HT1080 (cell line): ENCODE measurements around the gene FBXO27. TPM values are rescaled to one million over a fixed set of nuclear protein-coding genes. Genes with fewer than 3 reads are reported as not detected.
"Not testable (repeated sequence)": the region's sequence is repeated elsewhere in the genome, so short reads cannot be mapped to it uniquely, and the experiment has no call there.

Source experiments
- DNase-seq: peaks from one replicate; pipeline ENCODE4 v3.0.0-alpha.2; 2015; ENCODE audit warnings: low read depth
- polyA plus RNA-seq, 2 experiments: library from polyadenylated mRNA; depleted of rRNA; stranded (reverse); fragments of >200 nt; gene quantifications; 2 replicates each; pipeline ENCODE4 v1.2.3, GENCODE V29; 2015
- total RNA-seq: library from RNA; depleted of rRNA; stranded (reverse); fragments of >200 nt; shearing (Covaris generic); gene quantifications from 2 replicates; pipeline ENCODE4 v1.2.3, GENCODE V29; 2014; rRNA removed

The FBXO27 gene, protein sequence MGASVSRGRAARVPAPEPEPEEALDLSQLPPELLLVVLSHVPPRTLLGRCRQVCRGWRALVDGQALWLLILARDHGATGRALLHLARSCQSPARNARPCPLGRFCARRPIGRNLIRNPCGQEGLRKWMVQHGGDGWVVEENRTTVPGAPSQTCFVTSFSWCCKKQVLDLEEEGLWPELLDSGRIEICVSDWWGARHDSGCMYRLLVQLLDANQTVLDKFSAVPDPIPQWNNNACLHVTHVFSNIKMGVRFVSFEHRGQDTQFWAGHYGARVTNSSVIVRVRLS
- not detected in 2 replicates for total RNA-seq
- polyA plus RNA-seq (2015; cell fraction: cytosol; rRNA removed) = not detected in 2 replicates
- polyA plus RNA-seq (2015; cell fraction: nucleus; rRNA removed) = 0.12 TPM in 1 of 2 replicates, not detected in the other

DNA sequence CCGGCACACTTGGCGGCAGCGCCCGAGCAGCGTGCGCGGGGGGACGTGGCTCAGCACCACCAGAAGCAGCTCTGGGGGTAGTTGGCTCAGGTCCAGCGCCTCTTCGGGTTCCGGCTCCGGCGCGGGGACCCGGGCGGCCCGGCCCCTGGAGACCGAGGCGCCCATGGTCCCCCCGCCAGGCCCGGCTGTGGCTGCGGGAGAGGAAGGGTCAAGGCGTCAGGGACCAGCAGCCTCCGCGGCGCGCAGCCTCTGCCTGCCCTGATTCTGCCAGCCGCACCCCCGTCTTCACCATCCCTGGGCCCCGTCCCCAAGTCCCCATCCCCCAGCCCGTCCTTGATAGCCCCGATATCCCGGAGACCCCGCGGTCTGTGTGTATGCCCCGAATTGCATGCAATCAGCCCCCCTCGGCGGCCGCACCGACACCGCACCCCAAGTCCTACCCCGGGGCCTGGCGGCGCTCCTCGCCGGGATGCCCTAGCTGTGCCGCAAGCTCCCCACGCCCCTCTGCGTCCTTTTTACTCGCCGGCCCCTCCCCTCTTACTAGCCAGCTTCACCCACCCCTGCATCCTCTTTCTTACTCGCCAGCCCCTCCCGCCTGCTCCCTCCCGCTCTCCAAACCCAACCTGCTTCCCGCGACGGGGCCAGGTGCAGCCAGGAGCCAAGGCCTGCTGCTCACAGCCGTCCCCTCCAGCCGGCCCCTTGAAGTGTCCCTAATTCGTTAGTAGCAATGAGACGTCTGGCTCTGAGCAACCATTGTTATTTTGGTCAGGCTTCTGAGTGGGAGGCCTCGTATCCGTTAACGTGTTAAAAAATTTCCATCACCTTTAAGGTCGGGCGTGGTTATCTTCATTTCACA, at the start of gene FBXO27:
Gene FBXO27 (minus strand): TSS at position 487 of the 856 bp plus-strand sequence. CDS start 322 bp downstream, at position 165.
- no peak for DNase-seq

- no peak for DNase-seq
These were observed 48.1 kb upstream of the FBXO27 start for GRCh38 chr19:39080431-39080830.

DNA sequence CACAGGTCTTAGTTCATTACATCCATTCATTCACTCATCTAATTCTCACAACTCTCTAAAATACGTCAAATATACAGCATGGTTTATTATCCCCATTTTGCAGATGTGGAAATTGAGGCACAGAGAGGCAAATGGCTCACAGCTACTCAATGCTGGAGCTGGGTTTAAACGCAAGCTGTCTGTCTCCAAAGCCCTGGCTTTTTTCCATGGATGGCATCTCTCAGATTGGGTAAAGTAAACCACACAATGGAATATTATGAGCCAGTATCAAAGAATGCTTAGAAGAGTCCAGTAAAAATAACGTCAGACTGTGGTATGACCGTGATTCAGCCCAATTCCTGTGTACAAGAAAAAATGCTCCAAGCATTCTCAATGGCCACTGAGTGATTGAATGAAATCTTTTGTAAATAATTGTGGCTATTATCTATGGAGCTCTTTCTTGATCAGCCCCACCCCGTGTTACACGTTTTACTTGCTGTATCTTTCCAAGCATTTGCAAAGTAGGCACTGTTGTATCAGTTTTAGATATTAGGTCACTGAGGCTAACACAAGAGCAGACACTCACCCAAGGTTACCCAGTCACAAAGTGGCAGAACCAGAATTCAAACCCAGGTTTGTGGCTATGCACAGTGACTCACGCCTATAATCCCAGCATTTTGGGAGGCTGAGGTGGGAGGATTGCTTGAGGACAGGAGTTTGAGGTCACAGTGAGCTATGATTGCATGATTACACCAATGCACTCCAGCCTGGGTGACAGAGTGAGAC, 46.3 kb upstream of the FBXO27 start:
- DNase-seq = peak; percentile 99

DNA sequence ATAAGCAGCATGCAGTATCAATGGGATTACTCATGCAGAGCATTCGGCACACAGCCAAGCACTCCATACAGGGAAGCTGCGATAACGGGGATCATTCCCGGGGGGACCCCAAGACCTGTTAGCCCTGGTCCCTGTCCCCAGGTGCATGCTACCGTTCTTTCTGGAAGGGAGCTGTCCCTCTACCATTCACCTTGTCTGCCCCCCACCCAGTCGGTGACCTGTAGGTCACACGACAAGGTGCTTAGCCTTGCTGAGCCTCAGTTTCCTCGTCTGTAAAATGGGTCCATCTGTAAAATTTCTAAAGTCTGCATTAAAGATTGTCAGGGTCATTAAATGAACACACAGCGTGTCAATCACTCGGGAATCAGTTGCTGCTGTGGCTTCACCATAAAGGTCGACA, 45.0 kb upstream of the FBXO27 start:
- no peak for DNase-seq

GRCh38 chr19:39074942-39075341, 42.6 kb upstream of the FBXO27 start:
- DNase-seq = no peak

DNA sequence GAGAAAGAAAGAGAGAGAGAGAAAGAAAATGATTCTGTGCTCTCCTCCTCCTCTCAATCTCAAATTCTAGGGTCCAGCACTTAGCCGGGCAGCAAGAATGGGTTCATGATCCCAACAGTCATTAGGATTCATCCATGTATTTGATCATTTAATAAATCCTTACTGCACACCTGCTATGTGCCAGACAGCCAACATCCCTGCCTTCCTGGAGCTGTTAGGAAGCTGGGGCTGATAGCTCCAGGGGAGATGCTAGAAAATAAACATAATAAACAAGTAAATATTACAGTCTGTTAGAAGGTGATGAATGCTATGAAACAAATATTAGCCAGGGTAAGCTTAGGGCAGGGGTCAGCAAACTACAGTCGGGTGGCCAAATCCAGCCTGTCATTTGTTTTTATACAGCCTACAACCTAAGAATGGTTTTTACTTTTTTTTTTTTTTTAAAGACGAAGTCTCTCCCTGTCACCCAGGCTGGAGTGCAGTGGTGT, 41.9 kb upstream of the FBXO27 start:
- DNase-seq = peak; percentile 32

DNA sequence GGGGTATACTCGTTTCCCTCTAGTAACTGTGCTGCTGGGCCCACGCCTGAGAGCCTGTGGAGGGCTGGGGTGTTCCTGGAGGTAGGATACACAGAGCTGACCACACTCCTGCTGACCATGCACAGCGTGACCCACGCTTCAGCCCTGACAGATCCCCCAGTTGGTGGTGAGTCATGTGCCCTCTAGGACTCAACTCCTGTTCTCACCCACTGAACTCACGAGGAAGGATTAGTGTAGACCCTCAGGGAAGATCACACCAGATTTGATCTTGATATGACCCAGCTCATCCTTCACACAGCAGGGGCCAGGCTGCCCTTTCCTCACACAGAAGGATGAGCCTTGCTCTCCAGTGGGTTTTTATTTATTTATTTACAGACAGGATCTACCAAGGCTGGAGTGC, 38.5 kb upstream of the FBXO27 start:
- peak; percentile 34 for DNase-seq

DNA sequence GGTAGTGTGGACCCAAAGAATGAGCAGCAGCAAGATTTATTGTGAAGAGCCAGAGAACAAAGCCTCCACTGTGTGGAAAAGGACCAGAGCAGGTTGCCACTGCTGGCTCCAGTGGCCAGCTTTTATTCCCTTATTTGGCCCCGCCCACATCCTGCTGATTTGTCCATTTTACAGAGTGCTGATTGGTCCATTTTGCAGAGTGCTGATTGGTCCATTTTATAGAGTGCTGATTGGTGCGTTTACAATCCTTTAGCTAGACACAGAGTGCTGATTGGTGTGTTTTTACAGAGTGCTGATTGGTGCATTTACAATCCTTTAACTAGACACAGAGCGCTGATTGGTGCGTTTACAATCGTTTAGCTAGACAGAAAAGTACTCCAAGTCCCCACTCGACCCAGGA, 35.9 kb upstream of the FBXO27 start:
- not testable (repeated sequence) for DNase-seq

- DNase-seq = no peak
These were observed 34.8 kb upstream of the FBXO27 start for GRCh38 chr19:39067104-39067503.

DNA sequence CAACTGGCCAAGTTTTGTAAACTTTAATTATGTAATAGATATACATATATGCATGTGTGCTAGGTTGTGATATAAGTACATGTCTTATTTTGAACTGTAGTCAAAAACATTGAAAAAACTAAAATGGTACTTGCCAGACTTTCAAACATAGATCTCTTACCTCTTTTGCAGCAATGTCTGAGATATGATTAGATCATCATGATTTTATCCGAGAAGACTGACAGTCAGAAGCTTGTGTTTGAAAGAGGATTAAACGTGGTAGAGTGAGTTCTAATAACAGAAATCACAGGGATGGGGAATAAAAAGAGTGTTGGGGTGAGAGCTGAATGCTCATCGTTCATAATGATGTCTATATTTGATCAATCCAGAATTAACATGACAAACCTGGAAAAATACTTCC, 33.6 kb upstream of the FBXO27 start:
- no peak for DNase-seq

GRCh38 chr19:39064405-39064804, 32.1 kb upstream of the FBXO27 start:
- DNase-seq = no peak

DNA sequence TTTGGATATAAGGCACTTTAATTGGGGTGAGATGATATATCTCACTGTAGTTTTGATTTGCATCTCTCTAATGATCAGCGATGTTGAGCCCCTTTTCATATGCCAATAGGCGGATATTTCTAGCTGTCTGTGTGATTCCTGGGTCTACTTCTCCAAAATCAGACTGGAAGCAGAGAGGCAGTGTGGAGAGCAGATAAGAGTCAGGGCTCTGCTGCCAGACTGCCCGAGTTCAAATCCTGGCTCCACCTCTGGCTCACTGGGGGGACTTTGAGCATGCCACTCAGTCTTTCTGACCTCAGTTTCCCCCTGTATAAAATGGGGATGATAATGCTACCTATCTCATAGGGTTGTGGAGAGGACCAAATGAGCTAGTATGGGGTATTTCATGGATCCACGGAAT, 27.8 kb upstream of the FBXO27 start:
- no peak for DNase-seq

DNA sequence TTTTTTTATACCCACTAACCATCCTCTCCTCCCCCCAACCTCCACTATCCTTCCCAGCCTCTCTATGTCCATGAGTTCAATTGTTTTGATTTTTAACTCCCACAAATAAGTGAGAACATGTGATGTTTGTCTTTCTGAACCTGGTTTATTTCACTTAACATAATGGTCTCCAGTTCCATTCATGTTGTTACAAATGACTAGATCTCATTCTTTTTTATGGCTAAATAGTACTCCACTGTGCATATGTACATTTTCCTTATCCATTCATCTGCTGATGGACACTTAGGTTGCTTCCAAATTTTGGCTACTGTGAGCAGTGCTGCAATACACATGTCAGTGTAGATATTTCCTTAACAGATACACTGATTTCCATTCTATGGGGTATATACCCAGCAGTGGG, 27.0 kb upstream of the FBXO27 start:
- DNase-seq = no peak

DNA sequence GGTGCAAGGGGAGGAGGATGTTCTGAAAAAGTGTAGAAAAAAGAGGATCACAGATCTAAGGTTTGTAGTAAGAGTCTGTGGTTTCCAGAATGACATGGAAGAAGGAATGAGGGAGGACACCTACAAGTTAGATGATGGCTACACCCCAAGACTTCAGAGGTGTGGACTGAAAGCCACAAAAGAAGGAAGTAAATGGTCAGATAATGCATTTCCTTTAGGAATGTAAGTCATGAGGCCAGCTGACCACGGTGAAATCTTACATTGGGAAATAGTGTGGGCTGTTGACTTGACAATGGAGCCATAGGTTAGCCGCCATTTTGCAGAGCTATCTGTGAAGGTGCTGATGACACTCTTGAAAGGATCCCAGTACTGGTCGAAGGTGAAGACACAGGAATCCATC, 25.3 kb upstream of the FBXO27 start:
- peak; percentile 17 for DNase-seq

DNA sequence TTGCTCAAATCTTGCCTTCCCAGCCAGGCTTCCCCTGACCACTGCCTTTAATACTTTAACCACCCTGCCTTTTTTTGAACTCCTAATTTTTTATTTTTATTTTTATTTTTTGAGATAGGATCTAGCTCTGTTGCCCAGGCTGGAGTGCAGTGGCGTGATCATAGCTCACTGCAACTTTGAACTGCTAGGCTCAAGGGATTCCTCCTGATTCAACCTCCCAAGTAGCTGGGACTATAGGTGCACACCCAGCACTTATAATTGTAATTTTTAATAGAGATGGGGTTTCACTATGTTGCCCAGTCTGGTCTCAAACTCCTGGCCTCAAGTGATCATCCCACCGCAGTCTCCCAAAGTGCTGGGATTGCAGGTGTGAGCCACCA, 21.7 kb upstream of the FBXO27 start:
- DNase-seq = no peak

- no peak for DNase-seq
These were observed 21.1 kb upstream of the FBXO27 start for GRCh38 chr19:39053276-39054090.

GRCh38 chr19:39052846-39053245, 20.5 kb upstream of the FBXO27 start:
- no peak for DNase-seq

DNA sequence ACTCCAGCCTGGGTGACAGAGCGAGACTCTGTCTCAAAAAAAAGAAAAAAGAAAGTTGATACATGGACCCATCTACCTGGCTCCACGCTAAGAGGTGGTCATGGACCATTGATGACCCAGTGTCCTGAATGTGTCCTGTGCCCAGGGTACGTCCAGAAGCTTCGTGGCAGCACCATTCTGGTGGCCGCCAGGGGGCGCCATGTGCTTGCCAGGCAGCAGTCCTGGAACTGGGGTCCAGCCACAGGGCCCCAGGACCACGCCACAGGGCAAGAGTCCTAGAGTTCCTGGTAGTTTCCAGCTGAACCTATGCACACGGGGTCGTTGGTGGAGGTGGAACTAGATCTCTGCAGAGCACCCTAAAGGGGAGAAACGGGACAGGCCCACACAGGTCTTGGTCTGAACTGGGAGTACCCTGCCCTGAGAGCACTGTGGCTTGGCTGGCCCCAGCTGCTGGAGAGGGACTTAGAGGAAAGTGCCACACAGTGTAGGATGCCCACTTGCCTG, 19.9 kb upstream of the FBXO27 start:
- DNase-seq = peak; percentile 37

DNA sequence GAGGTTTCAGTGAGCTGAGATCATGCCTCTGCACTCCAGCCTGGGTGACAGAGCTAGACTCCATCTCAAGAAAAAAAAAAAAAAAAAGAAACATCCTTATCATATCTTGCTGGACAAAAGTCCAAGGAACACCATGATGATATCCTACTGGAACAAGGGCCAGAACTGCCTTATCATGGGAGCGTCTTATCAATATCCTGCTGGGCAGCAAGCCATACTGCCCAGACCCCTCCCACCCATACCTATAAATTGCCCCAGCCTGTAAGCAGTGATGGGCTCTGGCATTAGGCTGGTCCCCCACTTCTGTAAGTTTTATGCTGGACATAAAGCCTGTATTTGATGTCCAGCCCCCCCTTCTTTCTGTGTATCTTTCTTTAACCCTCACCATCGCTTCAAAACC, 14.7 kb upstream of the FBXO27 start:
- DNase-seq = no peak

- DNase-seq = peak; percentile 63
These were observed 13.9 kb upstream of the FBXO27 start for GRCh38 chr19:39046037-39046821.
